K562 (cell line): ENCODE measurements around the gene PUM1. TPM values are rescaled to one million over a fixed set of nuclear protein-coding genes. Genes with fewer than 3 reads are reported as not detected.

Source experiments
- ATAC-seq: fragments of 200-7000 bp; cut with Tn5 transposase; 3 replicates; pipeline ENCODE4 v1.9.1; 2020; ENCODE audit warnings: moderate library complexity
- BruUV-seq: library from RNA; stranded (reverse); fragments of 400-500 nt; replicated peaks from 2 replicates; lab custom pipeline; 2021; lab: Mats Ljungman, UMichigan
- CTCF ChIA-PET: fragments of 300-600 bp; formaldehyde crosslinking; extraction: SDS; loops from one replicate; lab custom pipeline; 2021; ENCODE audit warnings: low intra/inter-chr PET ratio; lab: Yijun Ruan, JAX
- POLR2A ChIA-PET: fragments of 300-600, 350-650 bp; sonication (Branson Sonifier 250); formaldehyde crosslinking; extraction: SDS; loops from one replicate; lab custom pipeline; 2021; ENCODE audit warnings: antibody characterized with exemption, inconsistent platforms; lab: Yijun Ruan, JAX
- DNase-seq, 4 experiments: peaks; one replicate each; pipeline versions ENCODE4 v3.0.0 to v3.0.0-alpha.2; 2011 to 2018; ENCODE audit warnings: low spot score in 3 of 4, mixed read lengths in 3 of 4; ENCODE audit errors: extremely low read depth in 1 of 4
- FAIRE-seq: peaks from 2 replicates; lab custom pipeline; 2011; peaks lifted over from hg19 to GRCh38; lab: Jason Lieb, UNC
- H2AFZ ChIP-seq: 2 replicates; pipeline ENCODE4 v1.6.0; 2011; ENCODE audit warnings: low read depth, low read length, control low read depth, inconsistent platforms
- H3K27ac ChIP-seq: fragments of 200-600 bp; 3 replicates; pipeline ENCODE4 v1.8.0; 2011; ENCODE audit warnings: low read depth, mild to moderate bottlenecking, control low read depth, inconsistent platforms, low read length, moderate library complexity, mixed read lengths; ENCODE audit errors: extremely low read depth
- H3K27me3 ChIP-seq, 2 experiments: fragments of 300-600 bp in 1 of 2; 2 replicates in 1 of 2; 3 replicates in 1 of 2; pipeline versions ENCODE4 v1.6.0 to v1.8.0; 2011; ENCODE audit warnings: inconsistent platforms in 2 of 2, low read length in 2 of 2, mild to moderate bottlenecking in 1 of 2, mixed read lengths in 1 of 2, moderate library complexity in 1 of 2; ENCODE audit not compliant: control insufficient read depth in 2 of 2, insufficient read depth in 2 of 2
- H3K36me3 ChIP-seq: fragments of 300-600 bp; 3 replicates; pipeline ENCODE4 v1.8.0; 2011; ENCODE audit warnings: mild to moderate bottlenecking, low read length, inconsistent platforms; ENCODE audit not compliant: control insufficient read depth, insufficient read depth
- H3K4me1 ChIP-seq, 2 experiments: fragments of 200-600 bp in 1 of 2; replicated peaks in 1 of 2; 2 replicates in 1 of 2; 3 replicates in 1 of 2; pipeline versions ENCODE4 v1.5.1 to v1.8.0; 2011; ENCODE audit warnings: inconsistent platforms in 2 of 2, low read length in 2 of 2, mild to moderate bottlenecking in 1 of 2, mixed read lengths in 1 of 2, moderate library complexity in 1 of 2; ENCODE audit not compliant: control insufficient read depth in 2 of 2, insufficient read depth in 2 of 2
- H3K4me2 ChIP-seq: 2 replicates; pipeline ENCODE4 v1.6.1; 2011; ENCODE audit warnings: low read length, control low read depth, inconsistent platforms, mixed read lengths; ENCODE audit not compliant: insufficient read depth
- H3K4me3 ChIP-seq: fragments of 200-600 bp; sonication (generic), shearing (Covaris generic); 2 replicates; pipeline ENCODE4 v1.5.1; 2016; ENCODE audit warnings: control low read depth, inconsistent platforms
- H3K79me2 ChIP-seq: fragments of 200-600 bp; 3 replicates; pipeline ENCODE4 v1.8.0; 2011; ENCODE audit warnings: low read length, inconsistent platforms; ENCODE audit not compliant: control insufficient read depth, insufficient read depth
- H3K9ac ChIP-seq, 2 experiments: 2 replicates each; pipeline versions ENCODE4 v1.6.0 to v1.6.1; 2011; ENCODE audit warnings: low read depth in 2 of 2, low read length in 2 of 2, control low read depth in 1 of 2, inconsistent platforms in 1 of 2, mild to moderate bottlenecking in 1 of 2, mixed read lengths in 1 of 2; ENCODE audit not compliant: insufficient read depth in 1 of 2
- H3K9me1 ChIP-seq: one replicate; pipeline ENCODE4 v1.6.0; 2011; ENCODE audit warnings: inconsistent platforms, mild to moderate bottlenecking, low read length, moderate library complexity; ENCODE audit not compliant: control insufficient read depth, insufficient read depth
- H3K9me3 ChIP-seq: replicated peaks from 2 replicates; pipeline ENCODE4 v1.5.1; 2011; ENCODE audit warnings: low read depth, low read length, inconsistent platforms; ENCODE audit not compliant: control insufficient read depth, insufficient read depth
- H4K20me1 ChIP-seq: replicated peaks from 2 replicates; pipeline ENCODE4 v1.6.1; 2011; ENCODE audit warnings: low read length, inconsistent platforms, mixed read lengths; ENCODE audit not compliant: control insufficient read depth, insufficient read depth
- DACH1 ChIP-seq: fragments of 450-650 bp; IDR thresholded peaks from 2 replicates; pipeline ENCODE4 v1.6.1; 2018; ENCODE audit not compliant: partially characterized antibody
- NFYB ChIP-seq: IDR thresholded peaks from 2 replicates; pipeline ENCODE4 v1.6.1; 2011; ENCODE audit warnings: mild to moderate bottlenecking, moderate library complexity; ENCODE audit not compliant: insufficient read length; ENCODE audit errors: extremely low read depth
- WGBS: fragments of 100-300 bp; shearing (Covaris generic); methylation state at CpG from one replicate; pipeline ENCODE4 v1.1.6; 2016; ENCODE audit warnings: low coverage, mixed read lengths; ENCODE audit not compliant: insufficient coverage; ENCODE audit errors: missing lambda C conversion rate; 5-methylcytosine and 5-hydroxymethylcytosine counted together
- in situ Hi-C: fragments of 300-500 bp; cut with MboI; formaldehyde crosslinking; loops from 4 replicates; pipeline ENCODE4 v1.15.0; 2018; ENCODE audit warnings: inconsistent platforms, mixed read lengths
- intact Hi-C: fragments of 100-400 bp; cut with micrococcal nuclease; formaldehyde crosslinking; loops from 2 replicates; pipeline ENCODE4 v1.14.2; 2022
- polyA plus RNA-seq, 8 experiments: library from polyadenylated mRNA; depleted of rRNA in 4 of 8; stranded (reverse) in 5 of 8; unstranded in 3 of 8; fragments of >200 nt; fragmentation: Nextera tagmentation in 2 of 8; fragmentation: Illumina TruSeq in 1 of 8; extraction: Ambion mirVana in 2 of 8; extraction: Trizol in 1 of 8; gene quantifications; 2 replicates each; pipeline versions ENCODE4 v1.2.1 to v1.2.3, GENCODE V29; 2011 to 2014; ENCODE audit warnings: inconsistent platforms in 1 of 8, missing spikeins in 1 of 8
- total RNA-seq, 7 experiments: library from RNA; depleted of rRNA in 6 of 7; stranded (reverse); fragments of >200 nt in 6 of 7; fragmentation: Illumina TruSeq in 2 of 7; extraction: Trizol in 2 of 7; gene quantifications; 2 replicates each; pipeline versions ENCODE4 v1.2.1 to v1.2.3, GENCODE V29; 2011 to 2021; ENCODE audit warnings: low replicate concordance in 1 of 7
- TF ChIP-seq, protein P1 (sequence below), 3 experiments: fragments of 200-800 bp in 1 of 3; sonication (Bioruptor generic) in 1 of 3; sonication (generic) in 1 of 3; formaldehyde crosslinking in 1 of 3; IDR thresholded peaks; 2 replicates each; pipeline versions ENCODE4 v1.6.1 to v1.8.0; 2016 to 2022; ENCODE audit warnings: mild to moderate bottlenecking in 2 of 3, missing compliant biosample characterization in 2 of 3, missing genetic modification characterization in 2 of 3, missing genetic modification reagents in 1 of 3
- TF ChIP-seq, protein P2 (sequence below): fragments of 250-450 bp; sonication (Bioruptor Pico); IDR thresholded peaks from 2 replicates; pipeline ENCODE4 v1.8.0; 2022; ENCODE audit warnings: moderate library complexity, mild to moderate bottlenecking, inconsistent platforms

Gene PUM1
- total and polyA plus RNA-seq, 9 of the 15 experiments (the other 6 are each of a cell fraction or from before 2014, with no cell fraction given), result 37.7 to 104 (median 55.7) TPM

DNA sequence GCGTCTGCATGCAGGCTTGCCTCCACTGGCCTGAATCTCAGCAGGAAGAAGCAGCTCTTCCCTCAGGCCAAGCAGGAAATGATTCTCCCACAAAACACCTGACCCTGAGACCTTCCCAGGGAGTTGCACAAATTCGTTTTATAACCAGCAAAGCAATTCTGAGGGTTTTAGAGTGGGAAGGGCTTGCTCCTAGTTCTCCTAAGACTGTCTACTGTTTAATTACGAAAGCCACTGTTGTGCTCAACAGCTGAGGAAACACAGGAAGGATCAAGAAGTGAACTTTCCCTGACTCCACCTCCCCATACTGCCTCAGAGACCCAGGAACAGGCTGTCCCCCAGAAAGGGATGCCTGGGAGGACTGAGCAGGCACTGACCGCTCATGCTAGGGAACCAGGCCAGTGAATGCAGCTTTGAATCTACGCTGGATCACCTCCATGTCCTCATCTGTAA lies 37.0 kb upstream of the PUM1 start:
- Histone ChIP-seq H3K36me3 (no peaks in the 10 kb centered on the region), H3K4me1 (peaks cover 14 to 15% of the 10 kb centered on the region in 2 experiments; a peak in 4 of 5 replicates), H3K27ac (no peak overlapping the region), H3K9me1 (no peaks in the 10 kb centered on the region), H3K4me3 (no peak overlapping the region), H3K27me3 (no peaks in the 10 kb centered on the region), H4K20me1 (no peaks in the 10 kb centered on the region), H3K9ac (peak overlapping the region in 1 of 2 experiments; percentile 79; a peak in 2 of 4 replicates), H3K79me2 (no peaks in the 10 kb centered on the region), H3K9me3 (no peaks in the 10 kb centered on the region), H2AFZ (peak overlapping the region; percentile 38), H3K4me2 (no peak overlapping the region)
- ChIA-PET CTCF (no interaction called here), POLR2A (interaction anchor here (0.8 kb wide), 1 partner anchor 21 kb away, joined by 3 read pairs; no protein-coding TSS in a partner anchor)
- ATAC-seq, result no peak
- no peak for FAIRE-seq
- intact Hi-C loops (no loop called here), in situ Hi-C loops (no loop called here)
- WGBS, result 74% methylated on average over 5 of the region's 5 CpGs
- peak in 1 of 4 experiments; percentile 14 for DNase-seq
- BruUV-seq, result no TSS peak
- TF ChIP-seq DACH1 (no peak), NFYB (no peak)
- TF ChIP-seq, protein P1, sequence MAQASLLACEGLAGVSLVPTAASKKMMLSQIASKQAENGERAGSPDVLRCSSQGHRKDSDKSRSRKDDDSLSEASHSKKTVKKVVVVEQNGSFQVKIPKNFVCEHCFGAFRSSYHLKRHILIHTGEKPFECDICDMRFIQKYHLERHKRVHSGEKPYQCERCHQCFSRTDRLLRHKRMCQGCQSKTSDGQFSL (CRISPR knock-in tag; IDR thresholded peaks at IDR 0.05), result 0 out of 2 replicates have a peak, but pooled peaks have one; percentile 32
- TF ChIP-seq, protein P1 (tag; IDR thresholded peaks at IDR 0.05), result no peak
- TF ChIP-seq, protein P2, sequence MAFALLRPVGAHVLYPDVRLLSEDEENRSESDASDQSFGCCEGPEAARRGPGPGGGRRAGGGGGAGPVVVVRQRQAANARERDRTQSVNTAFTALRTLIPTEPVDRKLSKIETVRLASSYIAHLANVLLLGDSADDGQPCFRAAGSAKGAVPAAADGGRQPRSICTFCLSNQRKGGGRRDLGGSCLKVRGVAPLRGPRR (CRISPR knock-in tag), result no peak
